HG02642 (cell line): ENCODE measurements around the gene TMOD1.
A peak's percentile ranks its signal among the peaks of the same experiment; 100 is the strongest.

Source experiments
- ATAC-seq: cut with Tn5 transposase; IDR thresholded peaks from one replicate; pipeline ENCODE4 v1.9.1; 2021; ENCODE audit warnings: mild to moderate bottlenecking; ENCODE audit not compliant: unreplicated experiment, poor library complexity

The TMOD1 gene

GRCh38 chr9:97515662-97516061, 14.2 kb downstream of the TMOD1 start:
- ATAC-seq: no peak

DNA sequence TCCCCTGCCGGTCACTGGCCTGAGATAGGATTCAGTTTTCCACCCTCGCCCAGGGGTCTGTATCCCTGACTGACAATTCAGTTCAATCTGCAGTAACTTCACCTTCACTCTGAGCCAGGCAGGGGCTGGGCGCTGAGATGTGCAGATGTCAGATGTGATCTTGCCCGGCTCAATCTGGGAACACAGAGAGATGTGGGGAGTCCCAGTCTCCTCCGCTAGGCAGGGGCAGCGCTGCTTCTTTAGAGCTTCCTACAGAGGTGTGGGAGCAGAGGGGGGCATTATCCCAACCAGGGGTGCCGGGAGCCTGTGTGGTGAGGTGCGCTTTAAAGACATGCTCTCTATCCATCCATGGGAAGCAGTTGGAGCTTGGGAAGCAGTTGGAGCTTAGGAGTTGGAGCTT, 14.6 kb downstream of the TMOD1 start:
- no peak for ATAC-seq

DNA sequence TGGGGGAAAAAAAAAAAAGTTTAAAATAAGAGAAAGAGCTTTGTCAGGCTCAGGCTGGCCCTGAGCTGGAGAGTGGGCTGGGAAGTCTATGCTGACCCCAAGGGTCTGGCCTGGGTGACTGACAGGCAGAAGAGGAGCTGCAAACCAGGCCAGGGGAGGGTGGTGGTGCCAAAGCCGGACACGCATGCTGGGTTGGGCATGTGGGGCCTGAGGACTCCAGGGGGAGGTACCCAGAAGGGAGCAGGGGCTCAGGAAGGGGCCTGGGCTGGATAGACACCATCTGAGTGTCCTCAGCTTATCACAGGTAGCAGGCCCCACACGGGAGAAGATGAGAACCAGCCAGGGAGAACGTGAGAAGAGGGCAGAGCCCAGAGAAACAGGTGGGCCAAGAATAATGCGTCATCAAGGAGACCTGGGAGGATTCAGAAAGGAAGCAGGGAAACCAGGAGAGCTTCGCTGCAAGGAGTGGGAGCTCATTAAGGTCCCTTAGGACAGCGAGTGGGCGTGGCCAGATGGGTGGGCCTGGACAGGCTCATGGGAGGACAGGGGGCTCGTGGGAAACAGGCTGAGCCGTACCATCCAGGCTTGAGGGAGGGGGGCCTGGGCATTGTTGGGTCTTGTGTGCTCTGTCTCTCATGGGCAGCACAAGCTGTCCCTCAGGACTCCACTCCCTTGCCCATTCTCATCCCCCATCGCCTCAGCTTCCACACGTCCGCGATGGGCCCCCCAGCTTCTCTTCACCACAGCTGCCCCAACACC, 16.0 kb downstream of the TMOD1 start:
- no peak for ATAC-seq

- ATAC-seq: no peak
Observed at GRCh38 chr9:97518166-97518908, 16.9 kb downstream of the TMOD1 start.

GRCh38 chr9:97518909-97519307, 17.4 kb downstream of the TMOD1 start:
- no peak for ATAC-seq

GRCh38 chr9:97519441-97519970, 18.0 kb downstream of the TMOD1 start:
- ATAC-seq: no peak

DNA sequence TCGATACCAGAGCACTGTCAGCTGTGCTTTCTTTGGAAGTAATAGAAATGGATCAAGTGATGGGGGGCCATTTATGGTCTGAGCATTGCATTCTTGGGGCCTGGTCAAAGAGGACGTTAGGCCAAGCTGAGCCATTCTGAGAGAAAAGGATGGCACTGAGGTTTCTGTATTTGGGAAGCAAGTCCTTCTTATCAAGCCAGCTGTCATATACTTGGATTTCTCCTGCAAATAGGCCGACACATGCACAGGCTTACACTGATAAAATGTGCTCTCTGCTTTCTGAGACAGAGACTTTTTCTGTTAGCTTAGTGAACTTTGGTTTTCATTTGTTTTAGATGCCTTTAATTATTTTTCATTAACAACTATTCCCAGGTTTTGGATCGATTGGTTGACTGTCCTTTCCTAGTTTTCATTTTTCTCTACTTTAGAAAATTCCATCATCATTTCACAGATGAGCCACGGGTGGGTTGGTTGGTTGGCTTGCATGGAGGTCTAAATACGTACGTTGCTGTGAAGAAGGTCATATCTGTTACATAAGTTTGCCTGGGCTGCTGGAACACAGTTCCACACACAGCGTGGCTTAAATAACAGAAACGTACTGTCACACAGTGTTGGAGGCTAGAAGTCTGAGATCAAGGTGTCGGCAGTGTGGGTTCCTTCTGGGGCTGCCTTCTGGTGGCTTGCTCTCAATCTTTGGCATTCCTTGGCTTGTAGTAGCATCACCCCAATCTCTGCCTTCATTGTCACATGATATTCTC, 20.3 kb downstream of the TMOD1 start:
- no peak for ATAC-seq

GRCh38 chr9:97524424-97524823, 23.0 kb downstream of the TMOD1 start:
- ATAC-seq: no peak

- ATAC-seq: no peak
Observed at GRCh38 chr9:97525451-97525850, 24.0 kb downstream of the TMOD1 start.

- no peak for ATAC-seq
Observed at GRCh38 chr9:97526895-97527575, 25.6 kb downstream of the TMOD1 start.

DNA sequence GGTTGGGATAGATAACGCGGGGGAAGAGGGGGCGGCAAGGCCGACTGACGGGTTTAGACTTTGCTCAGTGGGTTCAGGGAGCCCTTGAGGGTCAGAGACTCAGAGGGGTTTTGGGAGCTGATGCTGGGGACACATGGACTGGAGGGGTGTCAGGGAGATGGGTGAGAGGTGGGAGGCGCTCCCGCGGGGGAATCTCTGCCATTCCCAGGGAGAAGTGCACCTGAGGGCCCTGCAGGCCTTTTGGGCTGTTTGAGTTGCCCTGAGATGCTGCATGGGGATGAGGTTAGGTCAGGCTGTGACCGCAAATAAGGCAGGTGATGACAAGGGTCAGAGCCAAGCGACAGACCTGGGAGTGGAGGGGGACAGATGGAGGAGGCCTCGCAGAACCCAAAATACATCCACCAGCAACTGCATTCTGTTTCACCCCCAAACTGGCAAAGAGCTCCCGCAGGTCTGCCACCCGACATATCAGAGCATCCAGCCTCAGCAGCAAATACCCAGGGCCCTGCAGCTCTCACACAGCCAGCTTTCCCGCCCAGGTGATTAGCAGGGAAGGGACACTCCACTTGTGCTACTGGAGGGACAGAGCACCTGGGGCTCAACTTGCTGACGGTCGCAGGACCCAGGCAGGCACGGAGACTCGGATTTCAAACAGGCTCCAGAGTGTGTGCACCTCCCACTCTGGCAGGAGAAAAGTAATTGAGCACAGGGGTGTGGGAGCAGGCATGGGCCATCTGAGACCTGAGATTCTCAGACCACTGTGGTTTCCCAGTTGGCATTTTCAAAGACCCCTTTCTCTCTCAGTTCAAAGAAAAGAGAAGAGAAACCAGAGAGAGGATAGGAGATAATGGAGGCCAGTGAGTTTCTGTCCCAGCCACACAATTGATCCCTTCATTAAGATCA, 26.4 kb downstream of the TMOD1 start:
- ATAC-seq: no peak

DNA sequence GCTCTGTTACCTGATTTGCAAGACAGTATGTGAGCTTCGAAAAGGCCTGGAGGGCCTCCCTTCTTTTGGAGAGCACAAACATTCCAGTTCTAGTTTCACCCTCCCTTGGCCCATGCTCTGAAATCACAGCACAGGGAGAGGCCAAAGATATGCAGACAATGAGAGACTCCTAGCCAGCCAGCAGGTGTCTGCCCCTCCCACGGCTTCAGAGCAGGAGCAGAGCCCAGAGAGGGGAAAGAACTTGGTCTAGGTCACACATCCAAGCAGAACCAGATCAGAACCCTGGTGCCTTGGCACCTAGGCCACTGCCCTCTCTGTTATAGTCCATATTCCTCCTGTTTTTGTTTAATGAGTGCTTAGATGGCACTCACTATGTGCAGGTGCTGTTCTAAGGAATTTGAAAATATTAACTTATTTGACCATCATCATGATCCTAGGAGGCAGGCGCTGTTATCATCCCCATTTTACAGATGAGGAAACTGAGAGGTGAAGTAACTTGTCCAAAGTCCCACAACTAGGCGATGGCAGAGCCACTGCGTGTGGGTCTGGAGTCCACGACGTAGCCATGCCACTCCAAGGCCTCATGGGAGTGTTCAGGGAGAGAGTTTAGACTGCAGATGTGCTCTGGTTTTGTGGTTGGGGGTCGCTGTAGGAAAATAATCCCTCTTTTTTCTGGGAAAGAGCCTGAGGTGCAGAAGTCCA, 27.2 kb downstream of the TMOD1 start:
- ATAC-seq: no peak

DNA sequence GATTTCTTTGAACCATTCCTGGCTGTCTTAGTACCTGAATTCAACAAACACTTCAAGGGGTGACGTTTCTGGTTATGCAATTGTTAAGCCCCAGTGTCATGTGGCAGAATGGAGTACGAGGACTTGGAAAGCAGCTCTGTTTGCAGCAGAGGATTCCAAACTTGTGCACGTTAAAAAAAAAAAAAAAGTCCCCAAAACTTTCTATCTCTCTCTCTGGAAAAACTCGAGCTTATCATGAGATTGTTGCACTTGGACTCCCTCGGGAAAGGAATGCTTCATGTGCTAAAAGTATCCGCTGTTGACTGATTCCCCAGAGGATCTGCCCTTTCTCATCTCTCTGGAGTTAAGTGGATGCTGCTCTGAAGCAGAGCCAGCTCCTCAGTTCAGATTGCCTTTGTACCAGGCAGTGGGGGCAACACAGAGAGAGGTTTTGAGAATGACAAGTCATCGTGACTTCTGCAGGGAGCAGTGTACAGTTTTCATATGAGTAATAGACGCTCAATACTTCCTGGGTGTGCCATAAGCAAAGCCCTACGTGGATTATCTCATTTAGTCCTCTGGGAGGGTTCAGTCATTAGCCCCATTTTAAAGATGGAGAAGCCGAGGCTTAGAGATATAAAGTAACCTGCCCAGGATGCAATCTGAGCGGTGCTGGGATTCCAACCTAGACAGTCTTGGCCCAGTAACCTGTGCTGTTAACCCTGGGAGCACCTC, 28.1 kb downstream of the TMOD1 start:
- ATAC-seq: peak; percentile 67

DNA sequence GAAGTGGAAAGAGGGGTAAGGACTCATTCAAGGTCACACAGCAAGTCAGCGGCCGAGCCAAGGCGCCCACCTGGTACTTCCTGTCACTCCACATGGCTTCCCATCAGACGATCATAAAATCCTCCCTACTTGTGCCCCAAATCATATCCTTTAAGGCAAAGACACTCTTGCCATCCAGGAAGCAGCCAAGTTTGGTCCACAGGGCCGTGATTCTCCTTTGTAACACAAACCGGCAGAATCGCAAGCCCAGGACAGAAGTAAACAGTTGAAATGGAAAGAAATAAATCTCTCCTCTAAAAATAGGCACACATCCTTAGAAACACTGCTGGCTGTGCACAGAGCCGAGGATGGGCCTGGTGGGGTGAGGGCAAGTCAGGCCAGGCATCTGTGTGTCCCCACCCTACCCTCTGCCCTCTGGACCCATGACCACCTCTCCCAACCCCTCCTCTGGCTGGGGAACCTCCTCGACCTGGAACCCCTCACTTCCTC, 30.5 kb downstream of the TMOD1 start:
- no peak for ATAC-seq

- no peak for ATAC-seq
Observed at GRCh38 chr9:97534185-97534584, 32.7 kb downstream of the TMOD1 start.

DNA sequence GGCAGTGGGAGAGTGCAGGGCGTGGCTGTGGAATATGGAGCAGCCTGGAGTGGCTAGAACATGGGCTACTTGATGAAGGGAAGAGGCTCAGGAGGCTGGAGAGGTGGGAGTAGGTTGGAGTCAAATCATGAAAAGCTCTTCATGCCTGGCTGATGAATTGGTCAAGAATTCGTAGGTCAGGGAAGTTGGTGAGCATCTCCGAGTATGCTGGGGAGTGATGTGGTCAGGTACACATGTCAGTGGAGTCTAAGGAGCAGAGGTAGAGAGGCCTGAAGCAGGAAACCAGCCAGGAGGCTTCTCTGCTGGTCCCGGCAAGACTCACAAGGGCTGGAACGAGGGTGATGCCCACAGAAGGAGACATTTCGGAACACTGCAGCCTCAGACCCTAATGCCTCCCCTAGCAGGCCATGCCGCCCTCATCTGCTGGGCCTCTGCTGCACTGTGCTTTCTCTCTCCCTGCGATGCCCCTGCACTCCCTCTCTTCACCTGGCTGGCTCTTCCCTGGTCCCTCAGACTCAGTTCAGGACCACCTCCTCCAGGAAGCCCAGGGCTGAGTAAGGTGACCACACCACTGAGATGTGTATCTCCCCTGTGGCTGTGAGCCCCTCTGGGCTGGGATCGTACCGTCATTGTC, 33.6 kb downstream of the TMOD1 start:
- no peak for ATAC-seq

- ATAC-seq: no peak
Observed at GRCh38 chr9:97535771-97536170, 34.3 kb downstream of the TMOD1 start.

DNA sequence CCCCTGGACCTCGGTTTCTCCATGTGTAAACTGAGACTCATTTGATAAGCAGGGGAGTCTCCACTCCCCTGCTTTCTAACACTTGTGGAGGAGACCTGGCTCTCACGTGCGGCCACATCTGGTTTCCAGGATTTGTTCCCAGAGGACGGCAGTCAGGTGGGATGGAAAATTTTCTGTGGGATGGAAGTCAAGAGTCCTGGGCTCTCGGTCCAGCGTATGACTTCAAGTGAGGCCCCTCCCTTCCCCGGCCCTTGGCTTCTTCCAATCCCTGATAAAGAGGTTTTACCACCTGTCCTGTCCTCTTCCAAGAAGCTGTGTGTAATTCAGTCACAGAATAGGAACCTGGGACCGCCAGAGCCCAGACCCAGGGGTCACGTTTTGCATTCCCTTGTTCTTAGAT, 35.0 kb downstream of the TMOD1 start:
- no peak for ATAC-seq
